Measurements from ENCODE around the gene DYNLL2.

The DYNLL2 gene

DNA sequence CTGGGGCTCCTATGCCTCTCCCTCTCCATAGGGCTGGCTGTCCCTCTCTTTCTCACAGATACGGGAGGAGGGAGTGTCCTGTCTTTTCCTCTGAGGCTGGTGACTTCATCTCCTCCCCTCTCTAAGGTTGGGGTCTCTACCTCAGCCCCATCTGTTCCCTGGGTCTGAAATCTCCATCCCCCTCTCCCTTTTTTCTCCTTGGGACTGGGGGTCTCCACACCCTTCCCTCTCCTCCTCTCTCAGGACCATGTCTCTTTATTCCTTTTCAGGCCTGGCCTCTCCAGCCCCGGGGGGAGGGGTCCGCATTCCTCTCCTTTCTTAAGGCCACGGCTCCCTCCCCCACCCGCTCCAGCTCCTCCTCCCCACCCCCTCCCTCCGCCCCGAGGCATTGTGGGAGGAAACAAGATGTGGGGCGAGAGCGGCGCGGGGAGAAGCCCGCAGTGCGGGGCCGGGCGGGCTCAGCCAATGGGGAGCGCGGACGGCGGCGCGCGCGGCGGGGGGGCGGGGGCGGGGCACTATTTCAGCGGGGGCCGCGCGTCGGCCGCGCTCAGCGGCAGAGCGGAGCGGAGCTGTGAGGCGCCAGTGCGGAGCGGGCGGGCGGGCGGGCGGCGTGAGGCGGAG lies at the start of gene DYNLL2:
Gene DYNLL2 (plus strand): TSS at position 550 of the 621 bp plus-strand sequence. CDS start 3,672 bp downstream, outside the sequence.
- DNase-seq: peak; percentile 100

DNA sequence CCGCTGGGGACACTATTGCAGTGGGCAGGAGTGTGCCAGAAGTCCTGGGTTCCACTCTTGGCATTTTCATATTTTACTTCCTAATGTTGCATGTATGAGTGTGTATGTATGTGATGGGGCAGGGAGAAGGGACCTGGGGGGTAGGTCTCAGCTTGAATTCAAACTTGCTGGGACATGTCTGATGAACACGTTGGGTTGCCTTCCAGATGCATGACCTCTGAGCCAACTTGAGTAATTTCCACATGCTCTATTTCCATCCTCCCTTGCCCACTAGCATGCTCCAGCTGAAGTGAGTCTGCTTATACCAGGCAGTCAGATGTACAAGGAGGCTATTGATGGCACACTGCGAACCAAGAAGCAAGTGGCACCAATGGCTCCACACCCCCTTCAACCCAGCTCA lies 43.2 kb upstream of the DYNLL2 start:
- peak; percentile 49 for DNase-seq

GRCh38 chr17:58040386-58040785 lies 42.8 kb upstream of the DYNLL2 start:
- no peak for DNase-seq

- DNase-seq: peak; percentile 51
These were observed 42.1 kb upstream of the DYNLL2 start for GRCh38 chr17:58041161-58041560.

DNA sequence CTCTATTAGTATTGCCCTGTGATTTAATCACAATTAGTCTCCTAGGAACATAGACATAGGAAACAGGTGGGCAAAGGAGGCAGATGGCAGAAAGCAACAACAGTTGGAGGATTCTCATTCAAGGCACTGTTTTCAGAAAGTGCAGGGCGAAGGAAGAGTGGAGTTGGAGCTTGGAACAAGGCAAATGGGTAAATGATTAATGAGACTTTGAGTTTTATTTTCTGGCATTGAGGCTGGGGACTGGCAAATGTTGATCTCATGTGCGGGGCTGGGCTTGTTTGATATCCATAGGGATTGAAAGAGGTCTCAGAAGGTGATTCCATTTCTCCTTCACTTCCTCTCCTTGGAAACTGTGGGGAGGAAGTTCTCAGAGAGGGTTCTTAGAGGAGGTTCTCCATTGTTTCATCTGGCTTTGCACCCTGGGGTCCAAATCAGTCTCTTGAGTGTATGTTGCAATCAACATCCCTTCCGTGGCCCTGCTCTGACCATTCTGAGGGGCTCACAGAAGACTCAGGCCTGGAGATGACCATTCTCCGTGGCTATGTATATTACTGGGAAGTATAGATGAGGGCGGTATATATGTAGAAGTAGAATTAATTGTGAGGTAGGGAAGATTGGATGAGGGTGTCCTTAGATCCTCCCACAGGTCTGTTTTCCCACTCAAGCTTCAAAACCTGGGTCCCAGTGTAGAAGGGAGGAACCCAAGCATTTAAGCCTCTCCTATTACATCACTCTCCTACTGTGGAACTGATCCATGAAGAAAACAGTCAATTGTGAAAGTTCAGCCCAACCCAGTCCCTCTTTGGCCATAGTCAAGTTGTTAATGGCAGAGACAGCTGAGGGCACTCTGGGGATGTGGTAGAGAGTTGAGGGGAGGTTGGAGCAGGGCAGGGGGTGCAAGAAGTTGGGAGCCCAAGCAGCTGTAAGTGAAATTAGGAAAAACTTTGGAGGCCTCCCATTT lies 39.7 kb upstream of the DYNLL2 start:
- DNase-seq: peak; percentile 42

- DNase-seq: peak; percentile 26
These were observed 39.0 kb upstream of the DYNLL2 start for GRCh38 chr17:58044256-58044655.

GRCh38 chr17:58046239-58047094 lies 36.8 kb upstream of the DYNLL2 start:
- DNase-seq: peak; percentile 66

- DNase-seq: peak; percentile 41
These were observed 35.7 kb upstream of the DYNLL2 start for GRCh38 chr17:58047376-58048150.

- peak; percentile 48 for DNase-seq
These were observed 33.7 kb upstream of the DYNLL2 start for GRCh38 chr17:58049533-58049932.

GRCh38 chr17:58050966-58051365 lies 32.3 kb upstream of the DYNLL2 start:
- DNase-seq: peak; percentile 37

GRCh38 chr17:58051468-58051867 lies 31.8 kb upstream of the DYNLL2 start:
- no peak for DNase-seq

DNA sequence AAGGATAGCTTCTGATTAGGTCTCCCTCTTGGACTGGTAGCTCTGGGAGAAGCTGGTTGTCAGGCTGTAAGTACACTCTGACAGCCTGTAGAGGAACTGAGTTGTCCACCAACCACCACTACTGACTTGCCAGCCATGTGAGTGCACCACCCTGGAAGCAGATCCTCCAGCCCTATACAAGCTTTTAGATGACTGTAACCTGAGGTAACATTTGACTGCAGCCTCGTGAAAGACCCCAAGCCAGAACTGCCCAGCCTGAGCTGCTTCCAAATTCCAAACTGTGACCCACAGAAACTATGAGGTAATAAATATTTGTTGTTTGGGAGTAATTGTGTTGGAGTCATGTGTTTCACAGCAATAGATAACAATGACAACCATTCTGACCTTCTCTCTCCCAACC lies 30.8 kb upstream of the DYNLL2 start:
- DNase-seq: peak; percentile 46

DNA sequence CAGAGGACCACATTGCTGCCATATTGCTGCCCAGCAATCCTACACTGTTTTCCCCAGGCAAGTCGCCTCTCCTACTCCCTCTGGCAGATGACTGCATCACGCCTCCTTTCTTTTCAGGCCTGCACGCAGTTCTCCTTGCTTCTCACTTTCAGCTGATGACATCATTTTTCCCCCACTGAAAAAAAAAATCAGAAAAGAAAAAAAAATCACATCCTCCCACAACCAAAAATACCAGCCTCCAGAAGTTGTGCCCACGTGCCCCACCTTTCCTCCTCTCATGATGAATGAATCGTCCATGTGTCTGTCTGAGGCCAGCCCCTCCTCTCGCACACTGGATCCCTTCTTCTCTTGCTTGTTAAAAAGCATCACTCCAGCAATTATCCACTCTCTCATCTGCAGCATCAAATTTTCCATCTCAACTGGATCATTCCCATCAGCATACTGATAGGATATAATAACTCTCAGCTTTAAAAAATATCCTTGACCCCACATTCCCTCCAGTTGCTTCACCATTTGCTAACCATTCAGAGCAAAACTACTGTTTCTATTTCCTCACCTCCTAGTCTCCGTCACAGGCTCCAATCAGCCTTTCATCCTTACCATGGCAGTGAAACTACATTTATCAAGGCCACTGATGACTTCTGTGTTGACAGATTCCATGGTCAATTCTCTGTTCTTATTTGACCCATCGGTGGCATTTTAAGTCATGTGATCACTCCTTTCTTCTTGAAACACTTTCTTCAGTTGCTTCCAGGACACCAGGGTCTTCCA lies 30.1 kb upstream of the DYNLL2 start:
- no peak for DNase-seq

GRCh38 chr17:58054641-58055040 lies 28.6 kb upstream of the DYNLL2 start:
- no peak for DNase-seq

- DNase-seq: no peak
These were observed 26.7 kb upstream of the DYNLL2 start for GRCh38 chr17:58056476-58056875.

DNA sequence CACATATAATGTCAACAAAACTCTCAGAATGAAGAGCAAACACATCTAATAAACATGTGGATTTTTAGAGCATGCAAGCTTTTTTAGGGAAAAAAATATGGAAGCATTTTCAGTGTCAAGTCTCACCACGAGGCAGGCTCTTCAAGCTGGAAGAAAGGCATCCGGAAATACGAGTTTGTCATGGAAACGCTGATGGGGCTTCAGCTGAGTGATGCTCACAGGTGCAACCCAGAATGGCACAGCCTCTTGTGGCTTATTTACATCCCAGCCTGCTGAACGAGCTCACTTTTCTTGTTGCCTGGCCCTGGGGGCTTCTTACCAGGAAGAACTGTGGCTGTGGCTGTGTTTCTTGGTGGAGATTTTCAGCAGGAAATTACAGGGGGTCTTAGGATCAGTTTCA lies 24.1 kb upstream of the DYNLL2 start:
- peak; percentile 74 for DNase-seq

DNA sequence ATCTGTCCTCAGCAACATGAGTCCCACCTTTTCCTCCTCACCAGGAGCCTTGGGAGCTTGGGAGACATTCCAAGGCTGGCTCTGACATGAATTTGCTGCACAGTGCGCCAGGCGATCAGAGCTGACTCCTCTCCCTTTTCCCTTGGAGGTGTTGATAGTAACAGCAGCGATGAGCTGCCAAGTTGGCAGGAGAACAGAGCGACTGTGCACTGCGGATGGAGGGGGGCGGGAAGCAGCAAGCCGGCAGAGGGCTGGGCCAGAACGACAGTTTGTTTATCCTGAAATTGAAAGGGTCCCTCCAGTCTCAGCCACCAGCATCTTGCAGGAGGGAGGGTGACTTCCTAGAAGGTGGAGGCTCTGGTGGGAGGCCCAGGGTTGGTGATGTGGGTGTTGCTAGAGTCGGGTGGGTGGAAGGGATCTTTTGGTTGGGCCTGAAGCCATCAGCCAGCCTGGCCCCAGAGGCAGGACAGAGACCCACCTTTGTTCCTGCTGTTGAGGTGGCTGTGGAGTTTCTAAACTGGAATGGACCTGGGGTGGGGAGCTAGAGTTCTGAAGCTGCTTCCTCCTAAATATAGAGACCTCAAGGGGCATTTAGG lies 22.5 kb upstream of the DYNLL2 start:
- no peak for DNase-seq

- no peak for DNase-seq
These were observed 21.5 kb upstream of the DYNLL2 start for GRCh38 chr17:58061672-58062071.

GRCh38 chr17:58065238-58065637 lies 18.0 kb upstream of the DYNLL2 start:
- DNase-seq: no peak

DNA sequence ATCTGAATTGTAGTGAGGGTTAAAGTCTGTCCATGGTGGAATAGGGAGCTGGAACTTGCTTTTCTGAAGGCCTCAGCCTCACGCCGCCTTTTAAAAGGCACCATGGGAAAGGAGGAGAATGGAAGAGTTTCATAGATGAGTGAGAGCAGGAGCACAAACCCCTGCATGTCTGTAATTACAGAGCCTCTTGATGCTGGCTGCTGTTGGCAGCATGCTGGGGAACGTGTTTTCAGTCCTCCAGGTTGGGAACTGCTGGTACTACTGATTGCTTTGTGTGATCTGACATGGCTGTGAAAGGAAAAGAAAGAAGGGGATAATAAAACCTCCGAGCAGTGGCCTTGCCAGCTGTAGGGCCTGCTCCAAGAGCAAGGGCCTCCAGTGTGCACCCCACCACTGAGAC lies 16.8 kb upstream of the DYNLL2 start:
- DNase-seq: no peak

- DNase-seq: no peak
These were observed 10.4 kb upstream of the DYNLL2 start for GRCh38 chr17:58072862-58073261.

Measured in islet precursor cell (in vitro differentiated cells).